ENCODE measurements around the gene TMEM81. TPM values are rescaled to one million over a fixed set of nuclear protein-coding genes. Genes with fewer than 3 reads are reported as not detected.

TMEM81 gene
- total RNA-seq, 1 donor from 2014 or later, result 3.3 TPM

DNA sequence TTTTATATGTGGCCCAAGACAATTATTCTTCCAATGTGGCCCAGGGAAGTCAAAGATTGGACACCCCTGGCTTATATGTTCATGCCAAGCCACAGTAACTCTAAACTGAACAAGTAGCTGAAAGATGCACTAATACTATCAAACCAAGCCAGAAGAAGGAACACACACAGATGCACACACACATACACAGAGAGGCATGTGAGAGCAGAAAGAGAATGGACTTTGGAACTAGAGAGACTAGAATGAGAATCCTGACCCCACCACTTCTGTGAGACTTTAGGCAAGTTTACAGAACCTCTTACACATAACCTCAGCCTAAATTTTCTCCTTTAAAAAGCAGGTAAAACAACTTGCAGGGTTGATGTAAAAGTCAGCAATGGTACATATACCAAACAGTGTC is 11.2 kb upstream of the TMEM81 start:
- H3K27ac ChIP-seq, result no peak overlapping the region
- H3K4me3 ChIP-seq, result no peak overlapping the region
- Mint-ChIP-seq H3K27me3 (ENCODE audit: insufficient read depth, low read depth) (no peaks in the 10 kb centered on the region), H3K4me3 (no peak overlapping the region), H3K36me3 (peaks cover 32% of the 10 kb centered on the region), H3K27ac (no peak overlapping the region), H3K4me1 (no peaks in the 10 kb centered on the region), H3K9me3 (no peaks in the 10 kb centered on the region)
- no peaks in the 10 kb centered on the region for H3K36me3 ChIP-seq
- no peaks in the 10 kb centered on the region for H3F3A ChIP-seq (ENCODE audit: low read depth)
- H3K4me2 ChIP-seq, result no peak overlapping the region
- no peaks in the 10 kb centered on the region for H3K79me2 ChIP-seq (ENCODE audit: low read depth)
- no peak for DNase-seq (ENCODE audit: low spot score)
- no peaks in the 10 kb centered on the region for H4K20me1 ChIP-seq (ENCODE audit: low read depth)
- H3K4me1 ChIP-seq, result no peaks in the 10 kb centered on the region
- H3K9ac ChIP-seq, result no peak overlapping the region
- TF ChIP-seq, protein P1, sequence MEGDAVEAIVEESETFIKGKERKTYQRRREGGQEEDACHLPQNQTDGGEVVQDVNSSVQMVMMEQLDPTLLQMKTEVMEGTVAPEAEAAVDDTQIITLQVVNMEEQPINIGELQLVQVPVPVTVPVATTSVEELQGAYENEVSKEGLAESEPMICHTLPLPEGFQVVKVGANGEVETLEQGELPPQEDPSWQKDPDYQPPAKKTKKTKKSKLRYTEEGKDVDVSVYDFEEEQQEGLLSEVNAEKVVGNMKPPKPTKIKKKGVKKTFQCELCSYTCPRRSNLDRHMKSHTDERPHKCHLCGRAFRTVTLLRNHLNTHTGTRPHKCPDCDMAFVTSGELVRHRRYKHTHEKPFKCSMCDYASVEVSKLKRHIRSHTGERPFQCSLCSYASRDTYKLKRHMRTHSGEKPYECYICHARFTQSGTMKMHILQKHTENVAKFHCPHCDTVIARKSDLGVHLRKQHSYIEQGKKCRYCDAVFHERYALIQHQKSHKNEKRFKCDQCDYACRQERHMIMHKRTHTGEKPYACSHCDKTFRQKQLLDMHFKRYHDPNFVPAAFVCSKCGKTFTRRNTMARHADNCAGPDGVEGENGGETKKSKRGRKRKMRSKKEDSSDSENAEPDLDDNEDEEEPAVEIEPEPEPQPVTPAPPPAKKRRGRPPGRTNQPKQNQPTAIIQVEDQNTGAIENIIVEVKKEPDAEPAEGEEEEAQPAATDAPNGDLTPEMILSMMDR (IDR thresholded peaks at IDR 0.05), result no peak
- TF ChIP-seq EZH2 (IDR thresholded peaks at IDR 0.05) (no peak), EZH2phosphoT487 (IDR thresholded peaks at IDR 0.05) (no peak)
- H2AFZ ChIP-seq (replicated peaks), result no peak overlapping the region
- H3K27me3 ChIP-seq, result no peaks in the 10 kb centered on the region
- no peaks in the 10 kb centered on the region for H3K9me3 ChIP-seq (ENCODE audit: low read depth)

DNA sequence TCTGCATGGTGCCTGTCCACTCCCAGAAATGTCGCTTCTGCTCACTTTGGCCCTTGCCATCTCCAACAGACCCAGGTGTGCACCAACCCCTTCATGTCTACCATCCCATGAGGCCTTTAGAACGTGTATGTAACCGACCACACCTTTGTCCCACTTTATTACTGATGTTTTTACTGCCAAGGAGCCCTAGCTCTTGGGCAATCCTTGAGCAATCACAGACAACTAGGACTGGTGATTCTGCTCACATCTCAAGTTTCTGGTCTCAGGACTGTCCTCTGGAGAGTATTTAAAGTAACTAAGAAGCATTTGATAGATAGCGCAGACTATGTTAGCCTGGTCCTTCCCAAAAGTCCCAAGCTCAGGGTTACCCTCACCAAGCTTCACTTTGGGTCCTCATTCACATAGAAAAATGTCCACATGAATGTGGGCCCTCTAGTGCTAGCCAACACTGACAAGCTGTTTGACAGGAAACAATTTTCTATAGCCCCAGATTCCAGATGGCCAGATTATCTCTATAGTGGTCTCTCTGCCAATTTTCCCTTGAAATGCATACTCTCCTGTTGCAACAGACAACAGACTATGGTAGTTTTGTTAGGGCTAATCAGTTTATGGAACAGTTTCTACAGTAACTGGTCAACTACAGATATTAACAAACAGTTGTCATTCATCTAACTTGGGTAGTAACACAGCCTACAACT is 6.9 kb upstream of the TMEM81 start:
- H3K36me3 ChIP-seq, result no peaks in the 10 kb centered on the region
- Mint-ChIP-seq H3K4me3 (no peak overlapping the region), H3K4me1 (no peaks in the 10 kb centered on the region), H3K27ac (no peak overlapping the region), H3K36me3 (peaks cover 27% of the 10 kb centered on the region), H3K27me3 (ENCODE audit: insufficient read depth, low read depth) (no peaks in the 10 kb centered on the region), H3K9me3 (no peaks in the 10 kb centered on the region)
- no peaks in the 10 kb centered on the region for H3F3A ChIP-seq (ENCODE audit: low read depth)
- no peaks in the 10 kb centered on the region for H4K20me1 ChIP-seq (ENCODE audit: low read depth)
- no peak overlapping the region for H2AFZ ChIP-seq (replicated peaks)
- no peaks in the 10 kb centered on the region for H3K4me1 ChIP-seq
- H3K27me3 ChIP-seq, result no peaks in the 10 kb centered on the region
- H3K9ac ChIP-seq, result no peak overlapping the region
- TF ChIP-seq EZH2phosphoT487 (IDR thresholded peaks at IDR 0.05) (no peak), EZH2 (IDR thresholded peaks at IDR 0.05) (no peak)
- TF ChIP-seq, protein P1 (IDR thresholded peaks at IDR 0.05), result no peak
- no peaks in the 10 kb centered on the region for H3K9me3 ChIP-seq (ENCODE audit: low read depth)
- no peak overlapping the region for H3K4me2 ChIP-seq
- no peak overlapping the region for H3K4me3 ChIP-seq
- no peak for DNase-seq (ENCODE audit: low spot score)
- H3K27ac ChIP-seq, result no peak overlapping the region
- H3K79me2 ChIP-seq (ENCODE audit: low read depth), result no peaks in the 10 kb centered on the region

DNA sequence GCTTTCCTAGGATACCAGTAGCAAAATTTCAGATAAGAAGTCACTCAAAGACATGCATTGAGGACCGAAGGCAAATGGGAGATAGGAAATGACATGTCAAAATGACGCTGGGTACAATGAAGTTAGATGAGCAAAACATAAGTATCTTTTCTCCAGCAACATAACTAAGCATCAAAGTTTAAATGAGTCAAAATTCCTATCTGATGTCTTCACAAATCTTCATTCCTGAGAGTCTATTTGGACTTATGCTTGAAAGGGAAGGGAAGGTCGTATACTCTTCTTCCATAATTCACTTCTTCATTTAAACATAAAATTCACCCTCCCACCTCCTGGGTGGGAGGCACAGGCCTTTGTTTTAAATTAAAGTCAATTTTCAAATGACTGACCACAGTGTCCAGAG is 4.1 kb upstream of the TMEM81 start:
- Mint-ChIP-seq H3K4me1 (peaks cover 3% of the 10 kb centered on the region), H3K27me3 (ENCODE audit: insufficient read depth, low read depth) (no peaks in the 10 kb centered on the region), H3K4me3 (no peak overlapping the region), H3K9me3 (no peaks in the 10 kb centered on the region), H3K27ac (no peak overlapping the region), H3K36me3 (peaks cover 34% of the 10 kb centered on the region)
- H4K20me1 ChIP-seq (ENCODE audit: low read depth), result peaks cover under 1% of the 10 kb centered on the region
- H3K4me1 ChIP-seq, result no peaks in the 10 kb centered on the region
- no peak overlapping the region for H3K4me3 ChIP-seq
- H3K9ac ChIP-seq, result no peak overlapping the region
- no peaks in the 10 kb centered on the region for H3K36me3 ChIP-seq
- H3K27ac ChIP-seq, result no peak overlapping the region
- no peak for TF ChIP-seq EZH2phosphoT487 (IDR thresholded peaks at IDR 0.05)
- TF ChIP-seq EZH2 (IDR thresholded peaks at IDR 0.05), result no peak
- TF ChIP-seq, protein P1 (IDR thresholded peaks at IDR 0.05), result no peak
- H2AFZ ChIP-seq (replicated peaks), result no peak overlapping the region
- no peak for DNase-seq (ENCODE audit: low spot score)
- no peak overlapping the region for H3K4me2 ChIP-seq
- no peaks in the 10 kb centered on the region for H3K27me3 ChIP-seq
- peaks cover 2% of the 10 kb centered on the region for H3F3A ChIP-seq (ENCODE audit: low read depth)
- no peaks in the 10 kb centered on the region for H3K79me2 ChIP-seq (ENCODE audit: low read depth)
- no peaks in the 10 kb centered on the region for H3K9me3 ChIP-seq (ENCODE audit: low read depth)

All from neural progenitor cell (in vitro differentiated cells).